Measurements from ENCODE around the gene DMWD.
A peak's percentile ranks its signal among the peaks of the same experiment; 100 is the strongest.

Gene DMWD

GRCh38 chr19:45798995-45799517 is 6.4 kb upstream of the DMWD start:
- no peak overlapping the region for H3K4me3 ChIP-seq (ENCODE audit: low read depth, low read length)
- no peak for DNase-seq (ENCODE audit: low read depth)
- peak; percentile 79 for TF ChIP-seq CTCF (IDR thresholded peaks at IDR 0.05; ENCODE audit: low read depth, low read length, missing control alignments)

DNA sequence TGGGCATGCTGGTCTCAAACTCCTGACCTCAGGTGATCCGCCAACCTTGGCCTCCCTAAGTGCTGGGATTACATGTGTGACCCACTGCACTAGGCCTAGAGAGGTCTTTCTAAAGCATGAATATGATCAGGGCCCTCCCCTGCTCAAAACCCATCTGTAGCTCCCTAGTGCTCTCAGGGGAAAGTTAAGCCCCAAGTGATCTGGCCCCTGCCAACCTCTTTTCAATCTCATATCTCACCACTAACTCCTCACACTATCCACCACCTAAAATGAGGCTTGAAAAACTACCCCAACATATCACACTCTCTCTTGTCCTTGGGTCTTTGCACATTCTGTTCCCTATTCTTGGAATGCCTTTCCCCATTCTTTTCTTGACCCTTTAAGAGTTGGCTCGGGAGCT is 2.0 kb upstream of the DMWD start:
- H3K4me3 ChIP-seq (ENCODE audit: low read depth, low read length): no peak overlapping the region
- TF ChIP-seq CTCF (IDR thresholded peaks at IDR 0.05; ENCODE audit: low read depth, low read length, missing control alignments): no peak
- DNase-seq (ENCODE audit: low read depth): no peak

GRCh38 chr19:45793876-45794275 is 1.2 kb upstream of the DMWD start:
- no peak for TF ChIP-seq CTCF (IDR thresholded peaks at IDR 0.05; ENCODE audit: low read depth, low read length, missing control alignments)
- no peak for DNase-seq (ENCODE audit: low read depth)

GRCh38 chr19:45793178-45793564 is 526 bp upstream of the DMWD start:
- H3K4me3 ChIP-seq (ENCODE audit: low read depth, low read length): peak overlapping the region; percentile 38

More at GRCh38 chr19:45793876-45794275, 1.2 kb upstream of the DMWD start:
- no peak overlapping the region for H3K4me3 ChIP-seq (ENCODE audit: low read depth, low read length)

GRCh38 chr19:45791744-45792469 is 738 bp downstream of the DMWD start:
- TF ChIP-seq CTCF (IDR thresholded peaks at IDR 0.05; ENCODE audit: low read depth, low read length, missing control alignments): no peak
- H3K4me3 ChIP-seq (ENCODE audit: low read depth, low read length): peak overlapping the region; percentile 94
- no peak for DNase-seq (ENCODE audit: low read depth)

More at GRCh38 chr19:45793178-45793564, 526 bp upstream of the DMWD start:
- DNase-seq (ENCODE audit: low read depth): no peak
- TF ChIP-seq CTCF (IDR thresholded peaks at IDR 0.05; ENCODE audit: low read depth, low read length, missing control alignments): no peak

DNA sequence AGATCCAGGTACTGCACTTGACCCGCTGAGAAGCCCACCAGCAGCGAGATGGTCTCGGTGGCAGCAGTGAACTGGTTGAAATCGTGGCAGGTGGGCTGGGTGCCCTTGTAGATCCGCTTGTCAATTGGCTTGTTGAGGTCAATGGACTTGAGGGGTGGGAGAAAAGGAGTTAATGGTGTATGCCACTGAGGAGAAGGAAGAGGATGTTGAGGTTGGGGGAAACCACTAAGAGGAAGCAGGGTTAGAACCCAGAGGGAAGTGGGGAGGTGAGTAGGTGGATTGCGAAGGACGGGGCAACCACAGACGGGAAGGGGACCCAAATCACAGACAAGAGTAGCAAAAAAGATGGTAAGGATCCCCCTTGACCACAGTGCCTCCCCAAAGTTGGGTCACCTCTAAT is 1.7 kb downstream of the DMWD start:
- H3K4me3 ChIP-seq (ENCODE audit: low read depth, low read length): peak overlapping the region; percentile 94
- no peak for DNase-seq (ENCODE audit: low read depth)

More for the DNA sequence above, 1.7 kb downstream of the DMWD start:
- no peak for TF ChIP-seq CTCF (IDR thresholded peaks at IDR 0.05; ENCODE audit: low read depth, low read length, missing control alignments)
